Stomach (tissue), 4 donors: Measurements from ENCODE around the gene ZNF143.

ENCODE experiments used
- CTCF ChIP-seq, 7 experiments: fragments of 450-650 bp in 4 of 7; fragments of 200-600 bp in 3 of 7; sonication (generic) in 3 of 7; IDR thresholded peaks; one replicate each; pipeline ENCODE4 v1.5.1; 2016 to 2019; ENCODE audit warnings: antibody characterized with exemption in 7 of 7, control low read depth in 2 of 7, mild to moderate bottlenecking in 1 of 7
- EP300 ChIP-seq: sonication (generic); formaldehyde crosslinking; IDR thresholded peaks from one replicate; pipeline ENCODE4 v1.6.1; 2017; ENCODE audit warnings: antibody characterized with exemption
- POLR2A ChIP-seq, 4 donors: fragments of 450-650 bp; IDR thresholded peaks; one replicate each; pipeline ENCODE4 v1.6.1; 2016; ENCODE audit warnings: antibody characterized with exemption in 4 of 4, control low read depth in 2 of 4, mild to moderate bottlenecking in 1 of 4, moderate library complexity in 1 of 4

- no peak for TF ChIP-seq CTCF (IDR thresholded peaks at IDR 0.05)
- TF ChIP-seq POLR2A (IDR thresholded peaks at IDR 0.05) = no peak
- no peak for TF ChIP-seq EP300
These were observed 110.9 kb downstream of the ZNF143 start for GRCh38 chr11:9571763-9572115.
